ENCODE results near the gene ERN1. TPM values are rescaled to one million over a fixed set of nuclear protein-coding genes. Genes with fewer than 3 reads are reported as not detected.

Gene ERN1
- total and polyA plus RNA-seq, 10 donors = 3.1 to 65.4 (median 44.1) TPM

- Histone ChIP-seq H3K27ac (peak overlapping the region in 6 of 8 donors; percentile 35 to 82 (median 76)), H3K9me3 (no peaks in the 10 kb centered on the region), H3K4me3 (peak overlapping the region; percentile 60 to 82 (median 72)), H3K36me3 (peaks cover 0 to 26% (median 20%) of the 10 kb centered on the region in 6 donors), H3K27me3 (replicated peaks in 1 of 7) (peaks cover 0 to 26% (median 0%) of the 10 kb centered on the region in 7 donors), H3K4me1 (peaks cover 8 to 76% (median 52%) of the 10 kb centered on the region in 6 donors)
- intact Hi-C loops (cut with DNase I; ENCODE audit: low total_unique reads) = no loop called here
- 16 to 23% (median 18%) methylated on average over 23 to 33 of the region's 33 CpGs for WGBS, 5 donors
- peak; percentile 81 for DNase-seq
- TF ChIP-seq POLR2AphosphoS5 (IDR thresholded peaks at IDR 0.05) = no peak
- no peak for TF ChIP-seq CTCF (IDR thresholded peaks at IDR 0.05 in 8 of 11, conservative IDR thresholded peaks at IDR 0.05 in 3 of 11)
- TF ChIP-seq POLR2A (IDR thresholded peaks at IDR 0.05) = no peak
Observed at GRCh38 chr17:63998721-63999679, 130.9 kb downstream of the ERN1 start.

- H3K4me1 ChIP-seq = peaks cover 8 to 76% (median 55%) of the 10 kb centered on the region in 6 donors
- 0 to 1% (median 1%) methylated on average over 12 to 43 of the region's 43 CpGs for WGBS, 5 donors
- H3K9me3 ChIP-seq = no peaks in the 10 kb centered on the region
- H3K27ac ChIP-seq = peak within 1 kb of the TSS in 7 of 8 donors; percentile 35 to 82 (median 73)
- H3K36me3 ChIP-seq = peaks cover 0 to 18% (median 11%) of the 10 kb centered on the region in 6 donors
- H3K4me3 ChIP-seq = peak within 1 kb of the TSS; percentile 60 to 82 (median 72)
- peaks cover 0 to 26% (median 0%) of the 10 kb centered on the region in 7 donors for H3K27me3 ChIP-seq (replicated peaks in 1 of 7)
- DNase-seq = peak; percentile 93
- TF ChIP-seq POLR2AphosphoS5 (IDR thresholded peaks at IDR 0.05) = peak; percentile 80 to 88 (median 87)
- no peak for TF ChIP-seq POLR2A (IDR thresholded peaks at IDR 0.05)
- TF ChIP-seq CTCF (IDR thresholded peaks at IDR 0.05 in 8 of 11, conservative IDR thresholded peaks at IDR 0.05 in 3 of 11) = peak in 1 of 11 experiments; percentile 5
- intact Hi-C loops (cut with DNase I; ENCODE audit: low total_unique reads) = no loop called here
Observed at GRCh38 chr17:63998050-63998720, 131.8 kb downstream of the ERN1 start, which contains the start of gene PRR29. Gene PRR29, plus strand, starts transcription at chr17:63998351. Its CDS starts 14 bp downstream, at chr17:63998365.

- Histone ChIP-seq H3K27ac (peak overlapping the region in 7 of 8 donors; percentile 35 to 82 (median 73)), H3K4me3 (peak overlapping the region in 7 of 8 donors; percentile 60 to 82 (median 70)), H3K36me3 (peaks cover 0 to 11% (median 5%) of the 10 kb centered on the region in 6 donors), H3K4me1 (peaks cover 8 to 73% (median 51%) of the 10 kb centered on the region in 6 donors), H3K27me3 (replicated peaks in 1 of 7) (peaks cover 0 to 26% (median 0%) of the 10 kb centered on the region in 7 donors), H3K9me3 (no peaks in the 10 kb centered on the region)
- DNase-seq = peak; percentile 80
- intact Hi-C loops (cut with DNase I; ENCODE audit: low total_unique reads) = no loop called here
- 17 to 36% (median 19%) methylated on average over 16 to 19 of the region's 19 CpGs for WGBS, 5 donors
- TF ChIP-seq POLR2A (IDR thresholded peaks at IDR 0.05) (no peak), POLR2AphosphoS5 (IDR thresholded peaks at IDR 0.05) (peak in 1 of 3 donors; percentile 3)
Observed at GRCh38 chr17:63997341-63998048, 132.4 kb downstream of the ERN1 start.
